Loucy (cell line): ENCODE results near the gene SH3RF1.

Experiments
- H2AFZ ChIP-seq: fragments of 200-600 bp; sonication (generic); 2 replicates; pipeline ENCODE4 v1.6.0; 2016; ENCODE audit warnings: antibody characterized with exemption, mild to moderate bottlenecking, low read length, moderate library complexity
- H3F3A ChIP-seq: fragments of 200-600 bp; 2 replicates; pipeline ENCODE4 v1.6.0; 2016; ENCODE audit warnings: antibody characterized with exemption, low read depth, mild to moderate bottlenecking
- H3K27me3 ChIP-seq: fragments of 200-600 bp; sonication (generic); 2 replicates; pipeline ENCODE4 v1.6.1; 2014; ENCODE audit warnings: low read length, mild to moderate bottlenecking; ENCODE audit not compliant: insufficient read depth, poor library complexity, severe bottlenecking
- H3K36me3 ChIP-seq: fragments of 200-600 bp; sonication (generic); 2 replicates; pipeline ENCODE4 v1.6.1; 2016; ENCODE audit warnings: low read length; ENCODE audit not compliant: insufficient read depth
- H3K4me1 ChIP-seq: fragments of 200-600 bp; sonication (generic); 2 replicates; pipeline ENCODE4 v1.5.1; 2014; ENCODE audit warnings: low read length, mild to moderate bottlenecking; ENCODE audit not compliant: insufficient read depth, poor library complexity, severe bottlenecking
- H3K4me2 ChIP-seq: fragments of 200-600 bp; sonication (generic); 2 replicates; pipeline ENCODE4 v1.6.0; 2014; ENCODE audit warnings: antibody characterized with exemption, low read length, low read depth, mild to moderate bottlenecking; ENCODE audit not compliant: poor library complexity, severe bottlenecking
- H3K4me3 ChIP-seq: fragments of 200-600 bp; sonication (generic); 2 replicates; pipeline ENCODE4 v1.5.1; 2014; ENCODE audit warnings: low read length, mild to moderate bottlenecking, mixed read lengths; ENCODE audit not compliant: poor library complexity, severe bottlenecking
- H3K79me2 ChIP-seq: fragments of 200-600 bp; sonication (generic); 2 replicates; pipeline ENCODE4 v1.6.1; 2014; ENCODE audit warnings: low read length; ENCODE audit not compliant: insufficient read depth
- H3K9ac ChIP-seq: fragments of 200-600 bp; sonication (generic); 2 replicates; pipeline ENCODE4 v1.6.0; 2014; ENCODE audit warnings: mild to moderate bottlenecking, low read depth, low read length, moderate library complexity; ENCODE audit not compliant: poor library complexity, severe bottlenecking
- H3K9me2 ChIP-seq: fragments of 200-600 bp; sonication (generic); replicated peaks from 2 replicates; pipeline ENCODE4 v1.6.1; 2016; ENCODE audit warnings: low read depth, low read length, mixed read lengths
- H3K9me3 ChIP-seq: fragments of 200-600 bp; sonication (generic); 2 replicates; pipeline ENCODE4 v1.6.1; 2014; ENCODE audit warnings: mild to moderate bottlenecking, antibody characterized with exemption, low read length, low read depth; ENCODE audit not compliant: insufficient read depth
- H4K20me1 ChIP-seq: fragments of 200-600 bp; sonication (generic); 2 replicates; pipeline ENCODE4 v1.6.0; 2014; ENCODE audit warnings: antibody characterized with exemption, low read length, mild to moderate bottlenecking; ENCODE audit not compliant: insufficient read depth, poor library complexity, severe bottlenecking
- EZH2phosphoT487 ChIP-seq: fragments of 200-600 bp; IDR thresholded peaks from 2 replicates; pipeline ENCODE4 v1.6.1; 2018; ENCODE audit warnings: antibody characterized with exemption, mild to moderate bottlenecking, moderate library complexity, borderline replicate concordance
- TF ChIP-seq, protein P1 (sequence below): fragments of 200-600 bp; sonication (generic); conservative IDR thresholded peaks from 2 replicates; pipeline ENCODE4 v1.5.1; 2014; ENCODE audit warnings: mild to moderate bottlenecking, antibody characterized with exemption, low read length

Gene SH3RF1

DNA sequence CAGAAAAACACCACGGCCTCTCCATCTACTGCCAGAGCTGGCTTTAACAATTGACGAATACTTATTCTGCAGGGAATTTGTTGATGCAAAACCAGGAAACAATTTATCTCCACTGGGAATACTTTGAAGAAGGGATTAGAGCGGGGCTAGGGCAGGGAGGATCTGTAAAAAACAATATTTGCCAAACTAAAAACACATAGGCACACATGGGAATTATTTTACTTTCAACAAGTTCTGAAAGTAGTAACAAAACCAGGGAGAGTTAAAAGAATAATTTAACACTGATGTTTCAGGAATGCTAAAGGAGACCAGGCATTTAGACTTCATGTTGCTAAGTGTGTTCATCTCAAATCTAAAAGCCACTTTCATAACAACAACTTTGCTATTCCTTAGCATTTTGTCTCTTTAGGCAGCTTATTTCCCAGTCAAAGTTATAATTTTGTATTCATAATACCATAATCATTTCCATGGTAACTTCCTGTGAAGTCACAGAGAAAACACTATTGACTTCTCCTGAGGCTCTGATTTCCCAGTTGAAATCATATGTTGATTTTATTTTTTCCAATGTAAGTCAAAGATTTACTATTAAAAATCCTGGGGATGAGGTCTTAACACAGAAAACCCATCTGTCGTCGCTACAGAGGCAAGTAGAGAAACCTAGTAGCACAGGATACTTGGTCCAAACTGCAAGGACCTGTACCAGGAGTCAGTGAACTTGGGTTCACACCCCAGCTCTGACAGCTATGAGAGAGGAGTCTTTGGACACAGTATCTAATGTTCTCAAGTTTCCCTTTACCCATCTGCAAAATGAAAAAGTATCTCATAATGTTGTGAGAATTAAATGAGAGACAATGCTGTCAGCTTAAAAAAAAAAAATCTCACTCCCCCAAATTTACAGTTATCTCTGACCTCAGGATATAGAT lies 69.3 kb downstream of the SH3RF1 start:
- Histone ChIP-seq H3K27me3 (no peaks in the 10 kb centered on the region), H4K20me1 (no peaks in the 10 kb centered on the region), H3F3A (no peaks in the 10 kb centered on the region), H3K4me3 (no peak overlapping the region), H3K4me2 (no peak overlapping the region), H3K9ac (no peak overlapping the region), H3K36me3 (no peaks in the 10 kb centered on the region), H3K79me2 (no peaks in the 10 kb centered on the region), H3K9me2 (no peaks in the 10 kb centered on the region), H2AFZ (no peak overlapping the region), H3K9me3 (no peaks in the 10 kb centered on the region), H3K4me1 (peaks cover 13% of the 10 kb centered on the region)
- no peak for TF ChIP-seq EZH2phosphoT487
- TF ChIP-seq, protein P1, sequence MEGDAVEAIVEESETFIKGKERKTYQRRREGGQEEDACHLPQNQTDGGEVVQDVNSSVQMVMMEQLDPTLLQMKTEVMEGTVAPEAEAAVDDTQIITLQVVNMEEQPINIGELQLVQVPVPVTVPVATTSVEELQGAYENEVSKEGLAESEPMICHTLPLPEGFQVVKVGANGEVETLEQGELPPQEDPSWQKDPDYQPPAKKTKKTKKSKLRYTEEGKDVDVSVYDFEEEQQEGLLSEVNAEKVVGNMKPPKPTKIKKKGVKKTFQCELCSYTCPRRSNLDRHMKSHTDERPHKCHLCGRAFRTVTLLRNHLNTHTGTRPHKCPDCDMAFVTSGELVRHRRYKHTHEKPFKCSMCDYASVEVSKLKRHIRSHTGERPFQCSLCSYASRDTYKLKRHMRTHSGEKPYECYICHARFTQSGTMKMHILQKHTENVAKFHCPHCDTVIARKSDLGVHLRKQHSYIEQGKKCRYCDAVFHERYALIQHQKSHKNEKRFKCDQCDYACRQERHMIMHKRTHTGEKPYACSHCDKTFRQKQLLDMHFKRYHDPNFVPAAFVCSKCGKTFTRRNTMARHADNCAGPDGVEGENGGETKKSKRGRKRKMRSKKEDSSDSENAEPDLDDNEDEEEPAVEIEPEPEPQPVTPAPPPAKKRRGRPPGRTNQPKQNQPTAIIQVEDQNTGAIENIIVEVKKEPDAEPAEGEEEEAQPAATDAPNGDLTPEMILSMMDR: no peak

DNA sequence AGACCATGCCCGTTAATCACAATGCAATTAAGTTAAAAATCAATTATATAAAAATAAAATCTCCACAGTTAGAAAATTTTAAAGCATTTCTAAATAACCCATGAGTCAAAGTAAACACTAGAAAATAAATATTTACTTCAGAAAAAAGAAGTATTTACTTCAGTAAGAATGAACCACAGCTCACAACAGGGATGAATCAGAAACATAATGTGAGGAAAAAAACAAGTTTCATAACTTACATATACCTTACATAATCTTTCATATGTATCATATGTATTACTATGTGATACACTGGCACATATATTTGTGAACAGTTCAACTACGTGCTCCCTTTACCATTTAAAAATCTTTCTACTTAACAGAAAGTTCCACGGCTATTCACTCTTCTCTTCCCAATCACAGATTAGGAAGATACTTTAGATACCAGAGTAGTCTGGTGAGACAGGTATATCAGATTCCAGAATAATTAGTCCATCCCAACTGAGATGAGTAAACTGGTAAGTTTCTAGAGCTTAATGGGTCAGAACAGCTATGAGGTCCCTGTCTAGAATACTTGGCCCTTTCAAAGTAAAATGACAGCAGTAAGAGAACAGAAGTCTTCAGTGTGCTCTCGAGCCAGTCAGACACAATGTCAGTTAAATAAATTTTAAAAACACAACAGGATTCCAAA lies 70.3 kb downstream of the SH3RF1 start:
- no peak overlapping the region for H2AFZ ChIP-seq
- H3K9ac ChIP-seq: no peak overlapping the region
- no peak overlapping the region for H3K4me2 ChIP-seq
- H3K27me3 ChIP-seq: no peaks in the 10 kb centered on the region
- peaks cover 13% of the 10 kb centered on the region for H3K4me1 ChIP-seq
- no peak overlapping the region for H3K4me3 ChIP-seq
- TF ChIP-seq, protein P1: no peak
- no peak for TF ChIP-seq EZH2phosphoT487
- peaks cover 1% of the 10 kb centered on the region; the same call in 1 of the 2 replicates for H3K9me3 ChIP-seq
- no peaks in the 10 kb centered on the region for H3F3A ChIP-seq
- H3K36me3 ChIP-seq: no peaks in the 10 kb centered on the region
- H3K9me2 ChIP-seq: no peaks in the 10 kb centered on the region
- no peaks in the 10 kb centered on the region for H4K20me1 ChIP-seq
- no peaks in the 10 kb centered on the region for H3K79me2 ChIP-seq

- Histone ChIP-seq H3K9me3 (peaks cover 9% of the 10 kb centered on the region; the same call in 1 of the 2 replicates), H3K9me2 (no peaks in the 10 kb centered on the region), H3K4me3 (no peak overlapping the region), H3K4me1 (peaks cover 13% of the 10 kb centered on the region), H4K20me1 (no peaks in the 10 kb centered on the region), H3K36me3 (no peaks in the 10 kb centered on the region), H3K27me3 (no peaks in the 10 kb centered on the region), H3K79me2 (no peaks in the 10 kb centered on the region), H3K9ac (no peak overlapping the region), H3F3A (no peaks in the 10 kb centered on the region), H2AFZ (no peak overlapping the region), H3K4me2 (peak overlapping the region; percentile 26)
- TF ChIP-seq, protein P1: no peak
- TF ChIP-seq EZH2phosphoT487: no peak
These were observed 71.6 kb downstream of the SH3RF1 start for GRCh38 chr4:169199184-169199583.
